ENCODE data around the gene IPO11.

IPO11 gene

DNA sequence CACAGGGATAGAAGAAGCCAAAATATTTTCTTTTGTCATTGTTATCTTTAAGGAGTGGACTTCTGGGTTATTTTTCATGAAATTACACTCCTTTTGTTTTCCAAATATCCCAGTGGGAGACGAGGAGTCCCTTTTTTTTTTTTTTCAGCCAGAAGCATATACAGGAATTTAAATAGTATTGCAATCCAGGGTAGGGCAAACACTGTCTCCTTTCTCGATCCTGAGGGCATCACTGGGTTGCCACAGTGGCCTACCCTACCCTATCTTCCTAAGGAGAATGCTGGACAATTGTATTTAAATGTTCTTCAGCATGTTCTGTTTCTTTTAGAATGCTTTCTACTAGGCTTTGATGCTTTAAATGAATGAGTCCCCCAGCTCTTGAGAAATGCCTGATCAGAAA is 214.0 kb downstream of the IPO11 start:
- H3K4me3 ChIP-seq (ENCODE audit: low read length in 2 of 2), result no peak overlapping the region
- H3K4ac ChIP-seq (ENCODE audit: low read length), result no peak overlapping the region
- no peak overlapping the region for H3K14ac ChIP-seq (ENCODE audit: low read length)
- H3K36me3 ChIP-seq (replicated peaks in 1 of 2; ENCODE audit: control insufficient read depth in 2 of 2, insufficient read depth in 2 of 2, low read length in 2 of 2), result peaks cover 3 to 40% of the 10 kb centered on the region in 2 donors
- no peak for DNase-seq (ENCODE audit: low spot score)
- H3K27me3 ChIP-seq (ENCODE audit: control insufficient read depth in 3 of 3, insufficient read depth in 3 of 3, low read depth in 1 of 3, low read length in 3 of 3), result no peaks in the 10 kb centered on the region
- H3K18ac ChIP-seq (ENCODE audit: low read length), result no peak overlapping the region
- no peak overlapping the region for H2BK12ac ChIP-seq (ENCODE audit: low read length)
- H3K9ac ChIP-seq (ENCODE audit: low read depth, low read length, poor library complexity), result no peak overlapping the region
- no peak overlapping the region for H2BK15ac ChIP-seq (ENCODE audit: low read length)
- no CpG with 5 or more reads among the region's 2 CpGs for WGBS, 2 donors (ENCODE audit: extremely low coverage in 2 of 2, insufficient read length in 2 of 2, insufficient replicate concordance in 1 of 2)
- H3K4me2 ChIP-seq (ENCODE audit: insufficient read depth, low read length, poor library complexity, severe bottlenecking), result no peak overlapping the region
- H2BK5ac ChIP-seq (ENCODE audit: low read length), result no peak overlapping the region
- H2AK5ac ChIP-seq (ENCODE audit: low read depth, low read length), result no peak overlapping the region
- H3K27ac ChIP-seq (replicated peaks; ENCODE audit: low read length), result no peak overlapping the region
- no peak overlapping the region for H4K8ac ChIP-seq (ENCODE audit: low read depth, low read length)
- no peaks in the 10 kb centered on the region for H3K79me1 ChIP-seq (ENCODE audit: low read depth, low read length)
- peaks cover 0 to 4% of the 10 kb centered on the region in 2 donors for H3K4me1 ChIP-seq (ENCODE audit: control insufficient read depth in 2 of 2, insufficient read depth in 1 of 2, low read depth in 1 of 2, low read length in 2 of 2)
- no peak overlapping the region for H2AFZ ChIP-seq (ENCODE audit: low read length)
- no peak overlapping the region for H4K91ac ChIP-seq (ENCODE audit: low read depth, low read length, poor library complexity)
- no peak overlapping the region for H2BK120ac ChIP-seq (ENCODE audit: low read depth, low read length)
- H3K9me3 ChIP-seq (replicated peaks in 1 of 2; ENCODE audit: control insufficient read depth in 2 of 2, insufficient read depth in 1 of 2, low read depth in 1 of 2, low read length in 2 of 2), result no peaks in the 10 kb centered on the region
- no peak overlapping the region for H3K23ac ChIP-seq (ENCODE audit: low read depth, low read length, poor library complexity)

DNA sequence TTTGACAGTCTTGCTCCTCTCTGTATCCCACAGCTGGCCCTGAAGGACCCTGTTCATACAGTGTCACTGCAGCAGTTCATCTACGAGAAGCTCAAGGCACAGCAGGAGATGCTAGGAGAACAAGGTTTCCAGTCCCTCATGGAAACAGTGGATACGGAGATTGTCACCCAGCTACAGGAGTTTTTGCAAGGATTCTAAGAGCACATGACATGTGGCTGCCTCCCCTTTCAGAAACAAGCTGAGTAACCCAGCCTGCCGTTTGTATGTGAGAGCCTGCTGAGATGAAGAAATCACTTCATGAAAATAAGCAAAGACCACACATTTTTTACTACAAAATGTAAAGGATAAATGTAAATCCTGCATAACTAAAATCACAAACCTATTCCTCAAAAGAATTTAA is 214.6 kb downstream of the IPO11 start:
- WGBS, 2 donors (ENCODE audit: extremely low coverage in 2 of 2, insufficient read length in 2 of 2, insufficient replicate concordance in 1 of 2), result no CpG with 5 or more reads among the region's 3 CpGs
- no peak overlapping the region for H4K91ac ChIP-seq (ENCODE audit: low read depth, low read length, poor library complexity)
- no peak overlapping the region for H3K4me3 ChIP-seq (ENCODE audit: low read length in 2 of 2)
- no peak overlapping the region for H3K18ac ChIP-seq (ENCODE audit: low read length)
- no peak overlapping the region for H3K27ac ChIP-seq (replicated peaks; ENCODE audit: low read length)
- H2AFZ ChIP-seq (ENCODE audit: low read length), result no peak overlapping the region
- H2BK12ac ChIP-seq (ENCODE audit: low read length), result no peak overlapping the region
- no peak overlapping the region for H4K8ac ChIP-seq (ENCODE audit: low read depth, low read length)
- no peaks in the 10 kb centered on the region for H3K9me3 ChIP-seq (replicated peaks in 1 of 2; ENCODE audit: control insufficient read depth in 2 of 2, insufficient read depth in 1 of 2, low read depth in 1 of 2, low read length in 2 of 2)
- H3K23ac ChIP-seq (ENCODE audit: low read depth, low read length, poor library complexity), result no peak overlapping the region
- H3K4me2 ChIP-seq (ENCODE audit: insufficient read depth, low read length, poor library complexity, severe bottlenecking), result no peak overlapping the region
- no peaks in the 10 kb centered on the region for H3K79me1 ChIP-seq (ENCODE audit: low read depth, low read length)
- H3K4me1 ChIP-seq (ENCODE audit: control insufficient read depth in 2 of 2, insufficient read depth in 1 of 2, low read depth in 1 of 2, low read length in 2 of 2), result peaks cover 0 to 4% of the 10 kb centered on the region in 2 donors
- DNase-seq (ENCODE audit: low spot score), result no peak
- no peak overlapping the region for H3K4ac ChIP-seq (ENCODE audit: low read length)
- H2BK15ac ChIP-seq (ENCODE audit: low read length), result no peak overlapping the region
- H3K14ac ChIP-seq (ENCODE audit: low read length), result no peak overlapping the region
- H2AK5ac ChIP-seq (ENCODE audit: low read depth, low read length), result no peak overlapping the region
- no peak overlapping the region for H2BK5ac ChIP-seq (ENCODE audit: low read length)
- H2BK120ac ChIP-seq (ENCODE audit: low read depth, low read length), result no peak overlapping the region
- no peaks in the 10 kb centered on the region for H3K27me3 ChIP-seq (ENCODE audit: control insufficient read depth in 3 of 3, insufficient read depth in 3 of 3, low read depth in 1 of 3, low read length in 3 of 3)
- no peak overlapping the region for H3K9ac ChIP-seq (ENCODE audit: low read depth, low read length, poor library complexity)
- peaks cover 3 to 40% of the 10 kb centered on the region in 2 donors for H3K36me3 ChIP-seq (replicated peaks in 1 of 2; ENCODE audit: control insufficient read depth in 2 of 2, insufficient read depth in 2 of 2, low read length in 2 of 2)

DNA sequence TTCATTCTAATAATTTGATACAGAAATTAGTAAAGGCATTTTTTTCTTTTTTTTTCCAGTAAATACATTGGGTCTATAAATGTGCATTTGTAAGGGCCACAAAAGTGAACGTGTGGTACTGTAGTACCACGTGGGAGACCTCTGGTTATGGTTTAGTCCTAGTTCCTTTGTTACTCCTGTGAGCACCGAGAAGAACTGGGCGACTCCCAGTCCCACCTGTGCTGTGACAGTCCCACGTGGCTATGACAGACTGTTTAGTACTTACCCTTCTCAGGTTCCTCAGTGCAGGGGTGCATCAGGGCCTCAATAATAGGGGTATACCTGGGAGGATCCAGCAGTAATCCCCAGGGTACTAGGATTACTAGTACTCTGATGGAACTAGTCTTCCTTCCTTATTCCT is 215.3 kb downstream of the IPO11 start:
- Histone ChIP-seq H4K8ac (ENCODE audit: low read depth, low read length) (no peak overlapping the region), H2BK15ac (ENCODE audit: low read length) (no peak overlapping the region), H2BK12ac (ENCODE audit: low read length) (no peak overlapping the region), H3K9ac (ENCODE audit: low read depth, low read length, poor library complexity) (no peak overlapping the region), H3K4me2 (ENCODE audit: insufficient read depth, low read length, poor library complexity, severe bottlenecking) (no peak overlapping the region), H3K18ac (ENCODE audit: low read length) (no peak overlapping the region), H3K4ac (ENCODE audit: low read length) (no peak overlapping the region), H3K14ac (ENCODE audit: low read length) (no peak overlapping the region), H3K4me1 (ENCODE audit: control insufficient read depth in 2 of 2, insufficient read depth in 1 of 2, low read depth in 1 of 2, low read length in 2 of 2) (peaks cover 0 to 4% of the 10 kb centered on the region in 2 donors), H3K36me3 (replicated peaks in 1 of 2; ENCODE audit: control insufficient read depth in 2 of 2, insufficient read depth in 2 of 2, low read length in 2 of 2) (peaks cover 3 to 40% of the 10 kb centered on the region in 2 donors), H3K23ac (ENCODE audit: low read depth, low read length, poor library complexity) (no peak overlapping the region), H2AK5ac (ENCODE audit: low read depth, low read length) (no peak overlapping the region), H2AFZ (ENCODE audit: low read length) (no peak overlapping the region), H3K4me3 (ENCODE audit: low read length in 2 of 2) (no peak overlapping the region), H2BK5ac (ENCODE audit: low read length) (no peak overlapping the region), H3K27me3 (ENCODE audit: control insufficient read depth in 3 of 3, insufficient read depth in 3 of 3, low read depth in 1 of 3, low read length in 3 of 3) (no peaks in the 10 kb centered on the region), H3K9me3 (replicated peaks in 1 of 2; ENCODE audit: control insufficient read depth in 2 of 2, insufficient read depth in 1 of 2, low read depth in 1 of 2, low read length in 2 of 2) (no peaks in the 10 kb centered on the region), H2BK120ac (ENCODE audit: low read depth, low read length) (no peak overlapping the region), H3K79me1 (ENCODE audit: low read depth, low read length) (no peaks in the 10 kb centered on the region), H4K91ac (ENCODE audit: low read depth, low read length, poor library complexity) (no peak overlapping the region), H3K27ac (replicated peaks; ENCODE audit: low read length) (no peak overlapping the region)
- no CpG with 5 or more reads among the region's 5 CpGs for WGBS, 2 donors (ENCODE audit: extremely low coverage in 2 of 2, insufficient read length in 2 of 2, insufficient replicate concordance in 1 of 2)
- DNase-seq (ENCODE audit: low spot score), result no peak

DNA sequence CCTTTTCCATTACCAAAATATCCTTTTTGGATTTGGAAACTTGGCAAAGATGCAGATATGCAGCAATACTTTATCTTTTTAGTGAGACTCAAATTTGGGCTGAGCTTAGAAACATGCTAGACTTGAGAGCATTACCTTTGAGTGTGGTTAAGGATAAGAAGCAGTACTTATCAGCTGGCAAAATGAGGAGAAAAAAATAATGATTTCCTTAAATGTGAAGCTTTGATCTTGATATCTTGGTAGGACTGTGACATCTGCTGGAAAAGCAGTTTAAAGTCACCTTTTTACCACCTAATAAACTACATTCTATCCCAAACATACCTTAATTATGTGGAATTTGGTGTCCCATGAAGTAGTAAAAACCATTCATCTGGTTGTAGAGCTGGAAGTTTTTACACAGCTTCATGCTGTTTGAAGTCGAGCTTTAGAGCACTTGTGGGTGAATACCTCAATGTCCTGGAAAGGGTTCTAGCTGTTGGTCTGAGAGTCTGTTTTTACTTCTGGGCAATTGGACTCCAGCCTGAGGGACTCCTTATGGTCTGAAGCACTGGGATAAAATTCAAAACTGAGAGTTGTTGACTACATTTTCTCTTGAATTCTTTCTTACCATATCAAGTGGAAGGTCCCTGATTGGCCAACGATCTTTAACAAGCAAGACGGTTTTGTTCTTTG is 219.5 kb downstream of the IPO11 start:
- Histone ChIP-seq H2BK120ac (ENCODE audit: low read depth, low read length) (no peak overlapping the region), H3K79me1 (ENCODE audit: low read depth, low read length) (no peaks in the 10 kb centered on the region), H2BK5ac (ENCODE audit: low read length) (no peak overlapping the region), H3K4me1 (ENCODE audit: control insufficient read depth in 2 of 2, insufficient read depth in 1 of 2, low read depth in 1 of 2, low read length in 2 of 2) (peaks cover 0 to under 1% of the 10 kb centered on the region in 2 donors), H2AK5ac (ENCODE audit: low read depth, low read length) (no peak overlapping the region), H3K4me3 (ENCODE audit: low read length in 2 of 2) (no peak overlapping the region), H3K27ac (replicated peaks; ENCODE audit: low read length) (no peak overlapping the region), H2AFZ (ENCODE audit: low read length) (no peak overlapping the region), H4K91ac (ENCODE audit: low read depth, low read length, poor library complexity) (no peak overlapping the region), H3K9me3 (replicated peaks in 1 of 2; ENCODE audit: control insufficient read depth in 2 of 2, insufficient read depth in 1 of 2, low read depth in 1 of 2, low read length in 2 of 2) (no peaks in the 10 kb centered on the region), H2BK15ac (ENCODE audit: low read length) (no peak overlapping the region), H3K23ac (ENCODE audit: low read depth, low read length, poor library complexity) (no peak overlapping the region), H4K8ac (ENCODE audit: low read depth, low read length) (no peak overlapping the region), H3K36me3 (replicated peaks in 1 of 2; ENCODE audit: control insufficient read depth in 2 of 2, insufficient read depth in 2 of 2, low read length in 2 of 2) (peaks cover 3 to 38% of the 10 kb centered on the region in 2 donors), H2BK12ac (ENCODE audit: low read length) (no peak overlapping the region), H3K4ac (ENCODE audit: low read length) (no peak overlapping the region), H3K4me2 (ENCODE audit: insufficient read depth, low read length, poor library complexity, severe bottlenecking) (no peak overlapping the region), H3K9ac (ENCODE audit: low read depth, low read length, poor library complexity) (no peak overlapping the region), H3K27me3 (ENCODE audit: control insufficient read depth in 3 of 3, insufficient read depth in 3 of 3, low read depth in 1 of 3, low read length in 3 of 3) (no peaks in the 10 kb centered on the region), H3K14ac (ENCODE audit: low read length) (no peak overlapping the region), H3K18ac (ENCODE audit: low read length) (no peak overlapping the region)
- DNase-seq (ENCODE audit: low spot score), result no peak
- WGBS, 2 donors (ENCODE audit: extremely low coverage in 2 of 2, insufficient read length in 2 of 2, insufficient replicate concordance in 1 of 2), result no CpG with 5 or more reads among the region's 3 CpGs
